ENCODE data around the gene GRAMD4.
"Not testable (repeated sequence)": the region's sequence is repeated elsewhere in the genome, so short reads cannot be mapped to it uniquely, and the experiment has no call there.

GRAMD4 gene

DNA sequence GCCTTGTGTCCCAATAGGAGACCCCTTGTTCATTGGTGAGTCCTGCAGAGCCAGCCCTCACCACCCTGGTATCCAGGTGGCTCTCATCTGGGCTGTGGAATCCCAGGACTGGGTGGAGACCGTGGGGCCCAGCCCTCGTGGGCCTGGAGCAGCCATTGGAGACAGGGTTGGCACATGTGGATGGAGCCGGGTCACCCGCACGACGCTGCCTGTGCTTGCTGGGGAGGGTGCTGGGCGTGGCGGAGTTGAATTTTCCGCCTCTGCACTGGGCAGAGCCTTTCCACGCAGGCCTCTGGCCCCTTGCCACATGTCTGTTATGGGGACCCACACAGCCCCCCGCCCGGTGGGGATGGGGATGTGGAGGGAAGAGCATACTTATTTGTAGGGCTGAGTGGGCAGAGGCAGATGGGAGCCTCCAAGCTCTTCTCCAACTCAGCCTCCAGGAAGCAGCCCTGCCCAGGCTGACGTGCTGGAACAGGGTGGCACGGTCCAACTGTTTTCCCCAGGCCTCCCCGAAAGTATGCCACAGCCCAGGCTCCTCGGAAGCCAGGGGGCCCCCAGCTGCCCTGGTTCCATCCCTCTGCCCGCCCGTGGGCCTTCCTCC is 12.6 kb downstream of the GRAMD4 start:
- Histone ChIP-seq H3K4me1 (ENCODE audit: insufficient read depth, low read length, severe bottlenecking) (no peaks in the 10 kb centered on the region), H3K27ac (ENCODE audit: low read depth, low read length, poor library complexity, severe bottlenecking) (no peak overlapping the region), H3K4me2 (ENCODE audit: low read length) (no peak overlapping the region), H3K27me3 (ENCODE audit: insufficient read depth, low read length) (no peaks in the 10 kb centered on the region), H3K9me2 (ENCODE audit: low read depth, low read length) (no peaks in the 10 kb centered on the region), H3K9me3 (ENCODE audit: low read length) (no peaks in the 10 kb centered on the region), H4K20me1 (ENCODE audit: insufficient read depth, low read length) (no peaks in the 10 kb centered on the region), H3K36me3 (ENCODE audit: insufficient read depth, low read length) (no peaks in the 10 kb centered on the region), H3K9ac (ENCODE audit: low read length) (no peak overlapping the region), H2AFZ (ENCODE audit: low read length) (no peak overlapping the region), H3F3A (ENCODE audit: insufficient read depth, low read length) (no peaks in the 10 kb centered on the region), H3K4me3 (ENCODE audit: low read depth, low read length, poor library complexity, severe bottlenecking) (no peak overlapping the region), H3K79me2 (ENCODE audit: insufficient read depth, low read length) (no peaks in the 10 kb centered on the region)
- no peak for TF ChIP-seq EZH2 (IDR thresholded peaks at IDR 0.05; ENCODE audit: borderline replicate concordance, low read length)
- TF ChIP-seq, protein P1, sequence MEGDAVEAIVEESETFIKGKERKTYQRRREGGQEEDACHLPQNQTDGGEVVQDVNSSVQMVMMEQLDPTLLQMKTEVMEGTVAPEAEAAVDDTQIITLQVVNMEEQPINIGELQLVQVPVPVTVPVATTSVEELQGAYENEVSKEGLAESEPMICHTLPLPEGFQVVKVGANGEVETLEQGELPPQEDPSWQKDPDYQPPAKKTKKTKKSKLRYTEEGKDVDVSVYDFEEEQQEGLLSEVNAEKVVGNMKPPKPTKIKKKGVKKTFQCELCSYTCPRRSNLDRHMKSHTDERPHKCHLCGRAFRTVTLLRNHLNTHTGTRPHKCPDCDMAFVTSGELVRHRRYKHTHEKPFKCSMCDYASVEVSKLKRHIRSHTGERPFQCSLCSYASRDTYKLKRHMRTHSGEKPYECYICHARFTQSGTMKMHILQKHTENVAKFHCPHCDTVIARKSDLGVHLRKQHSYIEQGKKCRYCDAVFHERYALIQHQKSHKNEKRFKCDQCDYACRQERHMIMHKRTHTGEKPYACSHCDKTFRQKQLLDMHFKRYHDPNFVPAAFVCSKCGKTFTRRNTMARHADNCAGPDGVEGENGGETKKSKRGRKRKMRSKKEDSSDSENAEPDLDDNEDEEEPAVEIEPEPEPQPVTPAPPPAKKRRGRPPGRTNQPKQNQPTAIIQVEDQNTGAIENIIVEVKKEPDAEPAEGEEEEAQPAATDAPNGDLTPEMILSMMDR (IDR thresholded peaks at IDR 0.05; ENCODE audit: low read length) = no peak

DNA sequence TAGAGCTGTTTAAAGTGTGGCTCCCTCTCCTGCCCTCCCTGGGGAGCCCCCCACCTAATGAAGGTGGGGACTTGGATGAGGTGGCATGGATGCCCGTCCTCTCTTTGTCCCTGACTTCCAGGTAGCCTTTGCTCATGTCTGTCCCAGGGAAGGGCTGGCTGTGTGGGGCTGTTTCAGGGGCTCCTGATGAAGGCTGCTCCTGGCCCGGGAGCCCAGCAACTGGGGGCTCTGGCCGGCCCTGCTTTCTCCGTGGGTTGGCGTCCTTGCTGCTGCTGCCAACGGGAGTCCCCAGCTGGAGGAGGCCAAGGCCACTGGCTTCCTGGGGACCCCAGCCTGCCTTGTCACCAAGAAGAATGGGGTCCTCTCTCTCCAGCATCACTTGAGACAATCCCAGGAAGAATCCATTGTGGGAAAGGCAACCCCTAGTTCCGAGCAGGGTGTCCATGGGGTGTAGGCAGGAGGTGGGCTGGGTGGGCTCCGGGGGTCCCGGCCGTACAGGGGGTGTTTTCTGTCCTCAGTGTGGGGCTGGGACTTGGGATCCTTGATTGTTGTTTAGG is 13.2 kb downstream of the GRAMD4 start:
- Histone ChIP-seq H3K4me1 (ENCODE audit: insufficient read depth, low read length, severe bottlenecking) (no peaks in the 10 kb centered on the region), H4K20me1 (ENCODE audit: insufficient read depth, low read length) (no peaks in the 10 kb centered on the region)
- no peak for TF ChIP-seq EZH2 (IDR thresholded peaks at IDR 0.05; ENCODE audit: borderline replicate concordance, low read length)
- TF ChIP-seq, protein P1 (IDR thresholded peaks at IDR 0.05; ENCODE audit: low read length) = no peak

DNA sequence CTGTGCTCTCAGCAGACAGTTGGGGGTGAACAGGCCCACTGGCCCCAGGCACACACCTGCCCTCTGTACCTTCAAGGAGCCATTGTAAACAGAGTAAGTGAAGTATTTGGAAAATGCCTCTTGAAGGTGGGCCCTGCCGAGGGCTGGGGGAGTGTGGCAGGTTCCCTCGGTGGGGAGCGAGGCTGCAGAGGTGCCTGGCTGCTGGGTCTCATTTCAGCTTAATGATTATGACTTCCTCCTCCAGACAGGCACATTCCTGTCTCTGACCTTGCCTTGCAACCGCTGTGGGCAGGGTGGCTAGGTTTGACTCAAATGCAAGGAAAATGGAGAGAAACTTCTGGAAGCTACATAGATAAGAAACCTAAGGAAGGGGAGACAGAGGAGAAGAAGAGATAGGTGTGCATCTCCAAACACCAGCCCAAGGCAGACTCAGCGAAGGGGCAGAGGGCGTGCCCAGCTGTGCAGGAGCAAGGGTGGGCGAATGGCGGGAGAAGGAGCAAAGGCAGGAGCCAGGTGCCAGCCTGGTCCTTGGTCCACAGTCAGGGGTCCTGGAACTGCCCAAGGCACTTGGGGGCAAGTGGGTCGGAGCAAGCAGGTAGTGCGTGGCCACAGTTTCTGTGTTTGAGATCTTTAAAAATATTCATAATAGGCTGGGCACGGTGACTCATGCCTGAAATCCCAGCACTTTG is 14.0 kb downstream of the GRAMD4 start:
- no peak for TF ChIP-seq EZH2 (IDR thresholded peaks at IDR 0.05; ENCODE audit: borderline replicate concordance, low read length)
- TF ChIP-seq, protein P1 (IDR thresholded peaks at IDR 0.05; ENCODE audit: low read length) = no peak
- no peaks in the 10 kb centered on the region for H3F3A ChIP-seq (ENCODE audit: insufficient read depth, low read length)
- no peak overlapping the region for H3K27ac ChIP-seq (ENCODE audit: low read depth, low read length, poor library complexity, severe bottlenecking)
- H4K20me1 ChIP-seq (ENCODE audit: insufficient read depth, low read length) = no peaks in the 10 kb centered on the region
- no peaks in the 10 kb centered on the region for H3K36me3 ChIP-seq (ENCODE audit: insufficient read depth, low read length)
- no peaks in the 10 kb centered on the region for H3K9me2 ChIP-seq (ENCODE audit: low read depth, low read length)
- no peak overlapping the region for H2AFZ ChIP-seq (ENCODE audit: low read length)
- no peaks in the 10 kb centered on the region for H3K9me3 ChIP-seq (ENCODE audit: low read length)
- no peak overlapping the region for H3K4me3 ChIP-seq (ENCODE audit: low read depth, low read length, poor library complexity, severe bottlenecking)
- no peak overlapping the region for H3K9ac ChIP-seq (ENCODE audit: low read length)
- no peaks in the 10 kb centered on the region for H3K27me3 ChIP-seq (ENCODE audit: insufficient read depth, low read length)
- no peaks in the 10 kb centered on the region for H3K4me1 ChIP-seq (ENCODE audit: insufficient read depth, low read length, severe bottlenecking)
- no peak overlapping the region for H3K4me2 ChIP-seq (ENCODE audit: low read length)
- H3K79me2 ChIP-seq (ENCODE audit: insufficient read depth, low read length) = no peaks in the 10 kb centered on the region

More for the DNA sequence above, 13.2 kb downstream of the GRAMD4 start:
- H3K27me3 ChIP-seq (ENCODE audit: insufficient read depth, low read length) = no peaks in the 10 kb centered on the region
- H3K79me2 ChIP-seq (ENCODE audit: insufficient read depth, low read length) = no peaks in the 10 kb centered on the region
- no peaks in the 10 kb centered on the region for H3K9me2 ChIP-seq (ENCODE audit: low read depth, low read length)
- no peak overlapping the region for H3K27ac ChIP-seq (ENCODE audit: low read depth, low read length, poor library complexity, severe bottlenecking)
- H3F3A ChIP-seq (ENCODE audit: insufficient read depth, low read length) = no peaks in the 10 kb centered on the region
- no peak overlapping the region for H2AFZ ChIP-seq (ENCODE audit: low read length)
- H3K4me3 ChIP-seq (ENCODE audit: low read depth, low read length, poor library complexity, severe bottlenecking) = no peak overlapping the region
- H3K36me3 ChIP-seq (ENCODE audit: insufficient read depth, low read length) = no peaks in the 10 kb centered on the region
- no peak overlapping the region for H3K4me2 ChIP-seq (ENCODE audit: low read length)
- no peaks in the 10 kb centered on the region for H3K9me3 ChIP-seq (ENCODE audit: low read length)
- H3K9ac ChIP-seq (ENCODE audit: low read length) = no peak overlapping the region

DNA sequence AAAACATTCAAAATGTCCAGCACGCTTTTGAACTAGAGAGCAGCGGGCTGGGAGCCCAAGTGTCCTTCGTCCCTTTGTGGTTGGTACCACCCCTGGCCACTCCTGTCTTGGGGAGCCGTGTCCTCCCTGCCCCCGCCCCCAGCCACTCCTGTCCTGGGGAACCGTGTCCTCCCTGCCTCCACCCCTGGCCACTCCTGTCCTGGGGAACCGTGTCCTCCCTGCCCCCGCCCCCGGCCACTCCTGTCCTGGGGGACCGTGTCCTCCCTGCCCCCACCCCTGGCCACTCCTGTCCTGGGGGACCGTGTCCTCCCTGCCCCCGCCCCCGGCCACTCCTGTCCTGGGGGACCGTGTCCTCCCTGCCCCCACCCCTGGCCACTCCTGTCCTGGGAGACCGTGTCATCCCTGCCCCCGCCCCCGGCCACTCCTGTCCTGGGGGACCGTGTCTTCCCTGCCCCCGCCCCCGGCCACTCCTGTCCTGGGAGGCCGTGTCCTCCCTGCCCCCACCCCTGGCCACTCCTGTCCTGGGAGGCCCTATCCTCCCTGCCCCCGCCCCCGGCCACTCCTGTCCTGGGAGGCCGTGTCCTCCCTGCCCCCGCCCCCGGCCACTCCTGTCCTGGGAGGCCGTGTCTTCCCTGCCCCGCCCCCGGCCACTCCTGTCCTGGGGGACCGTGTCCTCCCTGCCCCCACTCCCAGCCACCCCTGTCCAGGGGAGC is 14.9 kb downstream of the GRAMD4 start:
- H3K4me2 ChIP-seq (ENCODE audit: low read length); H3K9ac ChIP-seq (ENCODE audit: low read length); H3K9me2 ChIP-seq (ENCODE audit: low read depth, low read length); H3K27ac ChIP-seq (ENCODE audit: low read depth, low read length, poor library complexity, severe bottlenecking); H4K20me1 ChIP-seq (ENCODE audit: insufficient read depth, low read length); H3K4me1 ChIP-seq (ENCODE audit: insufficient read depth, low read length, severe bottlenecking); H3K4me3 ChIP-seq (ENCODE audit: low read depth, low read length, poor library complexity, severe bottlenecking); H2AFZ ChIP-seq (ENCODE audit: low read length); H3K79me2 ChIP-seq (ENCODE audit: insufficient read depth, low read length); H3K36me3 ChIP-seq (ENCODE audit: insufficient read depth, low read length); H3F3A ChIP-seq (ENCODE audit: insufficient read depth, low read length); H3K27me3 ChIP-seq (ENCODE audit: insufficient read depth, low read length); H3K9me3 ChIP-seq (ENCODE audit: low read length): not testable (repeated sequence)

Data from OCI-LY1 (cell line).